SK-N-SH treated with all-trans-retinoic acid at 6 μM for 48 hours (cell line): ENCODE data around the gene ANKRD34A.

ENCODE experiments used
- ARNTL ChIP-seq: fragments of 450-650 bp; formaldehyde crosslinking; IDR thresholded peaks from 2 replicates; pipeline ENCODE4 v1.5.0; 2020; ENCODE audit warnings: low read depth, mild to moderate bottlenecking, moderate library complexity, borderline replicate concordance
- BACH2 ChIP-seq: fragments of 250-450 bp; sonication (Bioruptor Pico); IDR thresholded peaks from 2 replicates; pipeline ENCODE4 v1.9.0; 2021; ENCODE audit warnings: mild to moderate bottlenecking, borderline replicate concordance
- GLIS3 ChIP-seq: fragments of 250-450 bp; sonication (Bioruptor Pico); IDR thresholded peaks from 2 replicates; pipeline ENCODE4 v1.5.0; 2020; ENCODE audit warnings: mild to moderate bottlenecking, moderate library complexity
- PPARA ChIP-seq: fragments of 250-450 bp; sonication (Bioruptor Pico); IDR thresholded peaks from 2 replicates; pipeline ENCODE4 v1.5.0; 2020; ENCODE audit warnings: mild to moderate bottlenecking, borderline replicate concordance
- TOX ChIP-seq: fragments of 250-450 bp; sonication (Bioruptor Pico); IDR thresholded peaks from 2 replicates; pipeline ENCODE4 v1.8.0; 2021; ENCODE audit warnings: mild to moderate bottlenecking, moderate library complexity, borderline replicate concordance
- ZC3H10 ChIP-seq: fragments of 250-450 bp; sonication (Bioruptor Pico); IDR thresholded peaks from 2 replicates; pipeline ENCODE4 v1.5.1; 2021; ENCODE audit warnings: mild to moderate bottlenecking, moderate library complexity
- ZNF565 ChIP-seq: fragments of 450-650 bp; formaldehyde crosslinking; conservative IDR thresholded peaks from 2 replicates; pipeline ENCODE4 v1.5.0; 2020; ENCODE audit warnings: low read depth, mild to moderate bottlenecking, moderate library complexity
- ZNF8 ChIP-seq: fragments of 450-650 bp; formaldehyde crosslinking; IDR thresholded peaks from 2 replicates; pipeline ENCODE4 v1.5.0; 2020; ENCODE audit warnings: mild to moderate bottlenecking, moderate library complexity
- TF ChIP-seq, protein P1 (sequence below): fragments of 250-450 bp; sonication (Bioruptor Pico); IDR thresholded peaks from 2 replicates; pipeline ENCODE4 v1.5.1; 2020; ENCODE audit warnings: low read depth, mild to moderate bottlenecking, moderate library complexity

DNA sequence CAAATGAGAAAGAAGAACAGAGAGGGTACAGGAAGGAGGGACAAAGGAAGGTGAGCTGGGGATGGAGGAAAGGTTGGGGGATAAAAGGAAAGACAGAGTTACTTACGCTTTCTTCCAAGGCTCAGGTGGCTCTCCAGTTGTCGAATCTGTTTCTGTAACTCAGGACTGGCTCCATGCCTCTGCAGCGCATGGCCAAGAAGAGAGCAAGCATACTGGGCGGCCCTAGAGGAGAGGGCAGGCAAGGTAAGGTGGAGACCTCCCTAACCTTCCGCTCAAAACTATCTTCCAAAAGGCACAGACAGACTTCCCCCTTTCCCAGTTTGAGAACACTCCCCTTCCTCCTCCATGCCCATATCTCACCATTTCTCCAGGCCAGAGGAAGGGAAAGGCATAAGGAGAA lies 46.8 kb downstream of the ANKRD34A start:
- TF ChIP-seq PPARA (CRISPR knock-in tag) (no peak), ZNF8 (CRISPR knock-in tag) (no peak), ZNF565 (CRISPR knock-in tag) (no peak), TOX (CRISPR knock-in tag) (no peak), GLIS3 (no peak), ARNTL (CRISPR knock-in tag) (no peak), ZC3H10 (CRISPR knock-in tag) (no peak), BACH2 (no peak)
- TF ChIP-seq, protein P1, sequence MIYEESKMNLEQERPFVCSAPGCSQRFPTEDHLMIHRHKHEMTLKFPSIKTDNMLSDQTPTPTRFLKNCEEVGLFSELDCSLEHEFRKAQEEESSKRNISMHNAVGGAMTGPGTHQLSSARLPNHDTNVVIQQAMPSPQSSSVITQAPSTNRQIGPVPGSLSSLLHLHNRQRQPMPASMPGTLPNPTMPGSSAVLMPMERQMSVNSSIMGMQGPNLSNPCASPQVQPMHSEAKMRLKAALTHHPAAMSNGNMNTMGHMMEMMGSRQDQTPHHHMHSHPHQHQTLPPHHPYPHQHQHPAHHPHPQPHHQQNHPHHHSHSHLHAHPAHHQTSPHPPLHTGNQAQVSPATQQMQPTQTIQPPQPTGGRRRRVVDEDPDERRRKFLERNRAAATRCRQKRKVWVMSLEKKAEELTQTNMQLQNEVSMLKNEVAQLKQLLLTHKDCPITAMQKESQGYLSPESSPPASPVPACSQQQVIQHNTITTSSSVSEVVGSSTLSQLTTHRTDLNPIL (CRISPR knock-in tag), result no peak
